Astrocyte of the spinal cord (primary cell): ENCODE measurements around the gene ADAMTS18.

Experiments used
- DNase-seq: peaks from one replicate; pipeline ENCODE4 v3.0.0; 2011; ENCODE audit warnings: low read depth, low spot score
- H3K4me3 ChIP-seq: 2 replicates; pipeline ENCODE4 v1.5.1; 2011; ENCODE audit warnings: low read depth, mild to moderate bottlenecking, low read length, moderate library complexity
- CTCF ChIP-seq: IDR thresholded peaks from 2 replicates; pipeline ENCODE4 v1.5.1; 2012; ENCODE audit warnings: low read depth, mild to moderate bottlenecking, low read length, inconsistent platforms
- in situ Hi-C: cut with HindIII; loops from 2 replicates; pipeline ENCODE4 v1.10.0; 2017; ENCODE audit warnings: low sequenced_read_pairs

The ADAMTS18 gene

DNA sequence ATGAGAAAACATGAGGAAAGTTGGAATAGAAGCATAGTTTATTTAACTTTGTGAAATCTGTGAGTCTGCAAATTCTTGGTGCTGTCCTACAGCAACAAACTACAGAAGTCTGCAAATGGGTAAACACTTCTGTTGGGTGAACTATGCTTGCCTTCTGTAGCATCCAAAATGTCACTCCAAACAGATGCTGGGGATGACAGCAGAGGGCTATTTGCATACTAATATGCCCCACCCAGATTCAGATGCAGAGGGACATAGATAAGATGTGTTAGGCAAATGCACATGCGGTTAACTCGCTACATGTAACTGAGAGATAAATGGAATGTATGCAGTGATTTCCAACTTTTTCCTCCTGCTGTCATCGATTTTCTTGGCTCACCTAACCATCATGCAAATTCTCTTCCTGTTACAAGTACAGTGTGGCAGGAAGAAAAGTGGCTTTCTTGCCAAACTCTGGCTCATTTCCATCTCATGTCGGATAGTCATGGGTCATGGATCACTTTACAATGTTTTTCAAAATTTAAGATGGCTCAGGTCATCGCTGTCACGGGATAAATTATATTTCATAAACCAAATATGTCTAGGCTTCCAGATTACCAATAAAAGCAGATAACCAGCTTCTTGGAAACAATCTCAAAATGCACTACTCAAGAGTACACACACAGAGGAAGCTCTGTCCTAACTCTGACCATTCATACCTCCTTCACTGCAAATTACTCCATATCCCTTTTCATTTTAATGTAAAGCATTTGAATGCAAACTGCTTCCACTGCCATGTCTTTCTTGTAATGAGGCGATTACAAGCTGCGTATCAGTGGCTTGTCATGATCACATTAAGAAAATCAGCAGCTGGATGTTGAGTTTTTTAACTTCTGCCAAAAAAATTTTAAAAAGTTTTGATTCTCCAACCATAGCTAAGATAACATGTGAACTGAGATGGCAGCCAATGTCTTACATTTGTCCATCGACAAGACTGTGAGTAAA lies 47.7 kb downstream of the ADAMTS18 start:
- DNase-seq: no peak
- in situ Hi-C loops: no loop called here
- no peak for TF ChIP-seq CTCF
- no peak overlapping the region for H3K4me3 ChIP-seq

DNA sequence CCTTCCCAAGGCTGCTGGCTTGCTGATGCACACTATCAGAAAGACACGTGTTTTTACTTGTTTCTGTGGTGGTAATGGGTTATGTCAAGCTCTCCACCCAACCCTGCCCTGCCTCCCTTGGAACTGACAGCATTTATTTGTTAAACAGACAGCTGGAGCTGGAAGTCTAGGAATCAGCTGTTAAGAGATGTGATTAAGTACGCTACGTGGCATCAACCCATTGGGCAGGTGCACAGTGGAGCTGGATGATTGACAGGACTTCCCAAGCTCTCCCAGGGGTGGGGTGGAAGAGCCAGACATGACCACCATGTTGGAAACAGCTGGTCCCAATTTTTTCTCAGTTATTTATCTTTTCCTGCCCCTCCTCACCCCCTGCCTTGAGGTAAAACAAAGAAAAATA lies 49.4 kb downstream of the ADAMTS18 start:
- H3K4me3 ChIP-seq: no peak overlapping the region
- no peak for TF ChIP-seq CTCF
- no peak for DNase-seq
- in situ Hi-C loops: no loop called here

- H3K4me3 ChIP-seq: no peak overlapping the region
- no peak for TF ChIP-seq CTCF
- no peak for DNase-seq
- in situ Hi-C loops: no loop called here
Observed at GRCh38 chr16:77383606-77384187, 51.1 kb downstream of the ADAMTS18 start.

DNA sequence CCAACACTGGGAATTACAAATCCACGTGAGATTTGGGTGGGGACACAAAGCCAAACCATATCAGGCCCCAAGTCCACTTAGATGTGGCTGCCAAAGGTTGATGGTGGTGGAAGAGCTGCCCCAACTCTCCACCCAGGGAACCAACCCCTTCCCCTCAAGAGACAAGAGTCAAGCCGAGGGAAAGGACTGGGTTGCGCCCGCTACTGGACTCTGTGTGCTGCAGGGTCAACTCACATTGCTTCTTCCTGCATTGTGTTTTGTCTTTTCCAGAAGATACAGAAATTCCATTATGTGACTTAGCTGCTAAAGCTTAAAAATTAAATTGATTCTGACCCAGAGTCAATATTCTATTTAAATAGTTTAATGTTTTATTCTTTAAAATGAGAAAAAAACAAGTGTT lies 58.5 kb downstream of the ADAMTS18 start:
- in situ Hi-C loops: no loop called here
- H3K4me3 ChIP-seq: no peak overlapping the region
- DNase-seq: no peak
- TF ChIP-seq CTCF: no peak

DNA sequence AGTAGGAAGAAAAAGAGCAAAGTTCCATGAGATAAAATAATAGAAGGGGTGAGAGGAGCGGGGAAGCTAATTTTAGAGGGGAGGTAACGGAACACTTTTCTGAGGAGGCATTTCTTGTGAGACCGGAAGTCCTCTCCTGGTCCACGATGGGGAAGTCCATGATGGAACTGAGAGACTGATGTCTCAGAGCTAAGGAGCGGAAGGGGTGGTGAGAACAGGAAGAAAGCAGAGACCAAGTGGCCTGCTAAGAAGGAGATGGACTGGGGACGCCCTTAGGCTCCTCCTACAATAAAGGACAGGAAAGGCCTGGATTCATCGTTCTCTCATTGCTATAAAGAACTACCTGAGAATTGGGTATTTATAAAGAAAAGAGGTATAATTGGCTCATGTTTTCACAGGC lies 59.4 kb downstream of the ADAMTS18 start:
- no peak for DNase-seq
- H3K4me3 ChIP-seq: no peak overlapping the region
- in situ Hi-C loops: no loop called here
- TF ChIP-seq CTCF: no peak

- in situ Hi-C loops: no loop called here
- DNase-seq: no peak
- TF ChIP-seq CTCF: no peak
- no peak overlapping the region for H3K4me3 ChIP-seq
Observed at GRCh38 chr16:77374384-77374783, 60.5 kb downstream of the ADAMTS18 start.
